Lower leg skin (tissue), 3 donors: ENCODE results near the gene FHOD3.

Source experiments
- POLR2A ChIP-seq, 2 donors: fragments of 450-650 bp; IDR thresholded peaks; one replicate each; pipeline ENCODE4 v1.6.1; 2016 to 2017; ENCODE audit warnings: antibody characterized with exemption in 2 of 2, mild to moderate bottlenecking in 1 of 2, moderate library complexity in 1 of 2
- TF ChIP-seq, protein P1 (sequence below), 3 donors: fragments of 450-650 bp; IDR thresholded peaks; one replicate each; pipeline ENCODE4 v1.5.1; 2016; ENCODE audit warnings: antibody characterized with exemption in 3 of 3, mild to moderate bottlenecking in 3 of 3, moderate library complexity in 2 of 3

DNA sequence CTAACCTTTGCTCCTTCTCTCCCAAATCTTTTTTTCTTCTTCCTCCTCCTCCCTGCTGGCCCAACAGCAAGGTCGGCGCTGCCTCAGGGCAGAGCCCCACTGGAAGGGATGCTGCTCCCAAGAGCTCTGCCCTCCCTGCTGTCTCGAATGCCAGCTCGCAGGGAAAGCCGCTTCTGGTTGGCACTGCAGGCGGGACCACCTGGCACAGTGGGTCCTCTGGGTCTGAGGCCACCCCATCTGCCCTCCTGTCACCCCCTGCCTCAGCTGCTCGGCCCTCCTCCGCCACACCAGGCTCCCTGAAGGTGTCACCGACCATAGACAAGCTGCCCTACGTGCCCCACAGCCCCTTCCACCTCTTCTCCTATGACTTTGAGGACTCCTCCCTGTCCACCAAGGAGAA, 355.0 kb downstream of the FHOD3 start:
- TF ChIP-seq, protein P1, sequence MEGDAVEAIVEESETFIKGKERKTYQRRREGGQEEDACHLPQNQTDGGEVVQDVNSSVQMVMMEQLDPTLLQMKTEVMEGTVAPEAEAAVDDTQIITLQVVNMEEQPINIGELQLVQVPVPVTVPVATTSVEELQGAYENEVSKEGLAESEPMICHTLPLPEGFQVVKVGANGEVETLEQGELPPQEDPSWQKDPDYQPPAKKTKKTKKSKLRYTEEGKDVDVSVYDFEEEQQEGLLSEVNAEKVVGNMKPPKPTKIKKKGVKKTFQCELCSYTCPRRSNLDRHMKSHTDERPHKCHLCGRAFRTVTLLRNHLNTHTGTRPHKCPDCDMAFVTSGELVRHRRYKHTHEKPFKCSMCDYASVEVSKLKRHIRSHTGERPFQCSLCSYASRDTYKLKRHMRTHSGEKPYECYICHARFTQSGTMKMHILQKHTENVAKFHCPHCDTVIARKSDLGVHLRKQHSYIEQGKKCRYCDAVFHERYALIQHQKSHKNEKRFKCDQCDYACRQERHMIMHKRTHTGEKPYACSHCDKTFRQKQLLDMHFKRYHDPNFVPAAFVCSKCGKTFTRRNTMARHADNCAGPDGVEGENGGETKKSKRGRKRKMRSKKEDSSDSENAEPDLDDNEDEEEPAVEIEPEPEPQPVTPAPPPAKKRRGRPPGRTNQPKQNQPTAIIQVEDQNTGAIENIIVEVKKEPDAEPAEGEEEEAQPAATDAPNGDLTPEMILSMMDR (IDR thresholded peaks at IDR 0.05): no peak
- TF ChIP-seq POLR2A (IDR thresholded peaks at IDR 0.05): no peak
